ENCODE data around the gene FAM177B. TPM values are rescaled to one million over a fixed set of nuclear protein-coding genes. Genes with fewer than 3 reads are reported as not detected.

FAM177B gene
- total RNA-seq, 1 experiment from 2014 or later = not detected

DNA sequence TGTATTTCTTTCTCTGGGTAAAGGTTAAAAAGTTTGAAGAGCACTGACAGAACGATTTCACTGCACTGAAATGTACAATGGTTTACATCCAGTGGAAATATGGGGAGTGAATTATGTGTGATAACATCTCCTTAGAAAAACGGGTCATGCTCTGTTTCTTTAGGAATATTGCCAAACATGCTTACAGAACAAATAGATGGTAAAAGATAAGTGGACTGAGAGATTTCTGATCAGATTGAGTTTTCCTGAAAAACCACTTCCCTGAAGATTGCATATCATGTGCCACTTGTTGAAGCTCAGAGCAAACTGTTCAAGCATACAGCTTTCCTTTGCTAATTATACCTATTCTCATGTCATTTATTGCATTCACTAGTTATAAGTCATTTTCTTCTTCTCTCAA, 47.9 kb downstream of the FAM177B start:
- Histone ChIP-seq H3K36me3 (no peaks in the 10 kb centered on the region), H3K27me3 (replicated peaks) (no peaks in the 10 kb centered on the region), H3K4me1 (replicated peaks) (peaks cover 26% of the 10 kb centered on the region), H3K4me3 (no peak overlapping the region), H3K9me3 (replicated peaks) (no peaks in the 10 kb centered on the region), H3K27ac (no peak overlapping the region)
- DNase-seq (ENCODE audit: low read depth in 1 of 2, low spot score in 2 of 2) = no peak

DNA sequence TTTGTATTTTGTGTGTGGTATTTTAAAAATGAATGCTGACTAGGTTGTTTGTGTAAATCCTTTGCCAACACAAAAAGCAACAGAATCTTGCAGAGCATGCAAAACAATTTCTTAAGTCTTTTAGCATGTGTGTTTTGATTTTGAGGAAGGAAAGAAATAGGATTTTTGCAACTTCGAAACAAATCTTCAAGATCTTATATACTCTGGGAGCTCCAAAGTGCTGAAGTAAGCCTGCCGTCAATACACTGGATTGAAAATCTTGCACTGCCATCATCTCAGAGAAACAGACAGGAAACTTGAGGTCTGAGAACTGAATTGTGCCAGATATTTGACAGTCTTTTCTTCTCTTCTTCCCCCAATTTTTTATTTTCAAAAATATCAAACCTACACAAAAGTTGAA, 48.5 kb downstream of the FAM177B start:
- no peaks in the 10 kb centered on the region for H3K36me3 ChIP-seq
- no peak overlapping the region for H3K27ac ChIP-seq
- H3K4me1 ChIP-seq (replicated peaks) = peaks cover 26% of the 10 kb centered on the region
- no peaks in the 10 kb centered on the region for H3K9me3 ChIP-seq (replicated peaks)
- no peaks in the 10 kb centered on the region for H3K27me3 ChIP-seq (replicated peaks)
- DNase-seq (ENCODE audit: low read depth in 1 of 2, low spot score in 2 of 2) = no peak
- H3K4me3 ChIP-seq = no peak overlapping the region

DNA sequence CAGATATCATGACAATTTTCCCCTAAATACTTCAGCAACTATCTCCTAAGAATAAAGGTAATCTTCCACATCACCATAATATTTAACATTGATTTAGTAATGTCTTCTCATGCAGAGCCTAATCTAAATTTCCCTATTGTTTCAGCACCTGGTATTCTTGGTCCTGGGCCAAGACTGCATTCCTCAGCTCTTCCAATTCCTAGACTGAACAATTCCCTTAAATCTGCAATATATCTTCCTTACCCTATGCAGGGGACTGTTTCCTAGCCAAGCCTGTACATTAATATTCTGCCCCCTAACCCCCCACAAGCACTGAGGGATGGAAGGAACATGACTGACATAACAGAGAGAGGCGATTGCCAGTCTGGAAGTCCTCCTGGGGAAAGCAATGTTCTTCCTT, 49.1 kb downstream of the FAM177B start:
- no peak for DNase-seq (ENCODE audit: low read depth in 1 of 2, low spot score in 2 of 2)

DNA sequence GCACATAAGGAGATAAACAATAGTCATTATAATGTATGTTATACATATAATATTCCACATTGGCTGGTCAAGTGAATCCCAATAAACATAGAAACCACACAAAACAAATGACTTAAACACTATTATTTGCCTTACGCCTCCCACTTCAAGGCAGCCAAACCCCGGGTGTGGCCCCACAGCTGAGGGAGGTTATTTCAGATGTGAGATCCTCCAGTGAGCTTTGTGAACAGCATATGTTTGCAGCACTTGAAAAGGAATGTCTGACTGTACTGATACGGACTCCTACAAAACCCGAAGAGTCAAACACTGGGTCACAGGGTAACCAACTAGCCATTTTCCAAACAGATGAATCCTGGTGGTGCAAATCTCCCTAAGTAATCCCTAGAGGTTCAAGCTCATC, 50.7 kb downstream of the FAM177B start:
- Histone ChIP-seq H3K27ac (no peak overlapping the region), H3K36me3 (no peaks in the 10 kb centered on the region), H3K27me3 (replicated peaks) (no peaks in the 10 kb centered on the region), H3K4me3 (no peak overlapping the region), H3K4me1 (replicated peaks) (peaks cover 26% of the 10 kb centered on the region), H3K9me3 (replicated peaks) (no peaks in the 10 kb centered on the region)
- no peak for DNase-seq (ENCODE audit: low read depth in 1 of 2, low spot score in 2 of 2)

More for the DNA sequence above, 49.1 kb downstream of the FAM177B start:
- no peaks in the 10 kb centered on the region for H3K9me3 ChIP-seq (replicated peaks)
- H3K36me3 ChIP-seq = no peaks in the 10 kb centered on the region
- no peaks in the 10 kb centered on the region for H3K27me3 ChIP-seq (replicated peaks)
- H3K27ac ChIP-seq = no peak overlapping the region
- peaks cover 26% of the 10 kb centered on the region for H3K4me1 ChIP-seq (replicated peaks)
- H3K4me3 ChIP-seq = no peak overlapping the region

DNA sequence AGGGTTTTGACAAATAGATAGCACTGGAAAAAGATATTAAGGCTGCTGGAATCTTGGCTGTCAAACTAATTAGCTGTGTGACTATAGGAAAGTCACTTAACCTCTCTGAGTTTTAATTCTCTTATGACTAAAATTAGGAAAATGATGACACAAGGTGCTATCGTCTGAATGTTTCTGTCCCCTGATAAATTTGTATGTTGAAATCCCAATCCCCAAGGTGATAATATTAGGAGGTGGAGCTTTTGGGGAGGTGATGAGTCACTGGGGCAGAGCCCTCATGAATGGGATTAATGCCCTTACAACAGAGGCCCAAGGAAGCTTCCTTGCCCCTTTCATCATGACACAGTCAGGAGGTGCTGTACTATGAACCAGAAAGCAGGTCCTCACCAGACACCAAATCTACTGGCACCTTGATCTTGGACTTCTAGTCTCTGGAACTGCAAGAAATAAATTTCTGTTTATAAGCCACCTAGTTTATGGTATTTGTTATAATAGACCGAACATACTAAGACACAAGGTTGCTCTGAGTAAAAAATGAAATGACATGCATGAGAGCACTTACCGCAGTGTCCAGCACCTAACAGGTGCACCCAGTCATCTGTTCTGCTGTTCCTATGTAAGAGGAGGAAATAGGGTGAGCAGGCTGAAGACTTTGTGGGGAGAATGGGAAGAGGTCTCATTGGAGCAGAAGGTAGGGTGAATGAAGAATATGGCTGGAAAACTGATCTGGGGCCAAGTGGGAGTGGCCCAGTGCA, 51.6 kb downstream of the FAM177B start:
- Histone ChIP-seq H3K9me3 (replicated peaks) (no peaks in the 10 kb centered on the region), H3K27ac (no peak overlapping the region), H3K27me3 (replicated peaks) (no peaks in the 10 kb centered on the region)

DNA sequence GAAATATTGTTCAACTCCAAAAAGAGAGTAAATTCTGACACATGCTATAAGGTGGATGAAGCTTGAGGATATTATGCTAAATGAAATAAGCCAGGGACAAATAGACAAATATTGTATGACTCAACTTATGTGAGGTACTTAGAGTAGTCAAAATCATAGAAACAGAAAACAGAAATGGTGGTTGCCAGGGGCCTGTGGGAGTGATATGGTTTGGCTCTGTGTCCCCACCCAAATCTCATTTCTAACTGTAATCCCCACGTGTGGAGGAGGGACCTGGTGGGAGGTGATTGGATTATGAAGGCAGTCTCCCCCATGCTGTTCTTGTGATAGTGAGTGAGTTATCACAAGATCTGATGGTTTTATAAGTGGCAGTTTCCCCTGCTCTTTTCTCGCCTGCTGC, 53.1 kb downstream of the FAM177B start:
- H3K27ac ChIP-seq = no peak overlapping the region
- no peak overlapping the region for H3K4me3 ChIP-seq
- H3K4me1 ChIP-seq (replicated peaks) = peaks cover 22% of the 10 kb centered on the region
- H3K9me3 ChIP-seq (replicated peaks) = no peaks in the 10 kb centered on the region
- DNase-seq (ENCODE audit: low read depth in 1 of 2, low spot score in 2 of 2) = no peak
- no peaks in the 10 kb centered on the region for H3K36me3 ChIP-seq
- no peaks in the 10 kb centered on the region for H3K27me3 ChIP-seq (replicated peaks)

More for the DNA sequence above, 51.6 kb downstream of the FAM177B start:
- H3K36me3 ChIP-seq = no peaks in the 10 kb centered on the region
- no peak overlapping the region for H3K4me3 ChIP-seq
- H3K4me1 ChIP-seq (replicated peaks) = peaks cover 26% of the 10 kb centered on the region
- DNase-seq (ENCODE audit: low read depth in 1 of 2, low spot score in 2 of 2) = no peak

DNA sequence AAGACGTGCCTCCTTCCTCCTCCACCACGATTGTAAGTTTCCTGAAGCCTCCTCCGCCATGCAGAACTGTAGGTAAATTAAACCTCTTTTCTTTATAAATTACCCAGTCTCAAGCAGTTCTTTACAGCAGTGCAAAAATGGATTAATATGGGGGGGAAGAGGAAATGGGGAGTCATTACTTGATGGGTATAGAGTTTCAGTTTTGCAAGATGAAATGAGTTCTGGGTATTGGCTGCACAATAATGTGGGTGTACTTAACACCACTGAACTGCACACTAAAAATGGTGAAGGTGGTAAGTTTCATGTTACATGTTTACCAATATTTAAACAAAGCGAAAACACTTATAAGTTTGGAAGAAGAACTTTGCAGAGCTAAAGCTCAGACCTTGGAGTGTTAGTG, 53.5 kb downstream of the FAM177B start:
- Histone ChIP-seq H3K4me1 (replicated peaks) (peaks cover 18% of the 10 kb centered on the region), H3K4me3 (no peak overlapping the region), H3K9me3 (replicated peaks) (no peaks in the 10 kb centered on the region), H3K27me3 (replicated peaks) (no peaks in the 10 kb centered on the region), H3K27ac (no peak overlapping the region), H3K36me3 (no peaks in the 10 kb centered on the region)
- no peak for DNase-seq (ENCODE audit: low read depth in 1 of 2, low spot score in 2 of 2)

DNA sequence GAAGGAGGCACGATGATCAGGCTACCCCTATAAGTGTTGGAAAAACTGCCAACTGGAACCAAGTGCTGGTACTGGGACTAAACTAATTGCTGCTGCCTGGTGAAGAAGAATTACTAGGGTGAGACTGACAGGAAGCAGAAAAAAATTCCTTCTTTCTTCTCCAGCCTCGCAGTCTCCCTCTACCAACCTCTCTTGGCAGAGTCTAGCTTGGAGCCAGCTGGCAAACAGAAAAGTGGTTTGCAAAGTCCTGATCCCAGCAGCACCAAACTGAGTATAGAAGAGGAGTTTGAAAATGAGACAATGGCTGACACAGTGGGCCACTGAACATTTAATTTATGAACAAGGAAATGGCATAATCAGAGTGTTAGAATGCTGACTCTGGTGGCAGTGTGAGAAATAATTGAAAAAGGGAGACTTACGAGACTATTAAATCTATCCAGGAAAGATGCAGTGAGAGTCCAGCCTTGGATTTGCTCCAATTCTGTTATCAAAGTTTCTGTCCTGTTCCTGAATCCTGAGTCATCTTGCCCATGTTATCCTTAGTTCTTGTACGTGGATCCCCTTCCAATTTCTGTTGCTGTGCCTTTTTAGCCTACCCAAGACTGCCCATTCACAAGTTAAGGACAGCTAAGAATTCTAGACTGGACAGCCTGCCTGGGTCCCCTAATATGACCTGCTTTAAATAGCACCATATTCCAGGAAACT, 54.2 kb downstream of the FAM177B start:
- Histone ChIP-seq H3K27ac (no peak overlapping the region), H3K36me3 (no peaks in the 10 kb centered on the region), H3K4me3 (no peak overlapping the region), H3K27me3 (replicated peaks) (no peaks in the 10 kb centered on the region), H3K4me1 (replicated peaks) (peaks cover 13% of the 10 kb centered on the region), H3K9me3 (replicated peaks) (no peaks in the 10 kb centered on the region)
- no peak for DNase-seq (ENCODE audit: low read depth in 1 of 2, low spot score in 2 of 2)

DNA sequence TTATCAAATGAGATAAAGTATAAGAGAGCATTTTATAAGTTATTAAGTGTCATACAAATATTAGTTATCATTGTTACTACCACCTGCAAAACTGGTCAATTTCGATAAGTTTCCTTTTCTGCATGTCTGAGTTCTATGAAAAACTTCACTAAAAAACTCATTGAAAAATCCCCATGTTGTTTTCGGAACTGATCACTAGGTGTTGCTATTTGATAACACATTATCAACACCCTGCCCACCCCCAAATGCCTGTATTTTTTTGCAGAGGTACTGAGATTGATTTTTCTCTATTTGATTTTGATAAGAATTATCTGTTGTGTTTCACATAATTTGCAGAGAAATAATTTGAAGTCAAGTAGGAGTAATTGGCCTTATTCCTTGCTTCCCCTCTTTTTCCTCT, 55.7 kb downstream of the FAM177B start:
- DNase-seq (ENCODE audit: low read depth in 1 of 2, low spot score in 2 of 2) = no peak
- no peak overlapping the region for H3K27ac ChIP-seq

DNA sequence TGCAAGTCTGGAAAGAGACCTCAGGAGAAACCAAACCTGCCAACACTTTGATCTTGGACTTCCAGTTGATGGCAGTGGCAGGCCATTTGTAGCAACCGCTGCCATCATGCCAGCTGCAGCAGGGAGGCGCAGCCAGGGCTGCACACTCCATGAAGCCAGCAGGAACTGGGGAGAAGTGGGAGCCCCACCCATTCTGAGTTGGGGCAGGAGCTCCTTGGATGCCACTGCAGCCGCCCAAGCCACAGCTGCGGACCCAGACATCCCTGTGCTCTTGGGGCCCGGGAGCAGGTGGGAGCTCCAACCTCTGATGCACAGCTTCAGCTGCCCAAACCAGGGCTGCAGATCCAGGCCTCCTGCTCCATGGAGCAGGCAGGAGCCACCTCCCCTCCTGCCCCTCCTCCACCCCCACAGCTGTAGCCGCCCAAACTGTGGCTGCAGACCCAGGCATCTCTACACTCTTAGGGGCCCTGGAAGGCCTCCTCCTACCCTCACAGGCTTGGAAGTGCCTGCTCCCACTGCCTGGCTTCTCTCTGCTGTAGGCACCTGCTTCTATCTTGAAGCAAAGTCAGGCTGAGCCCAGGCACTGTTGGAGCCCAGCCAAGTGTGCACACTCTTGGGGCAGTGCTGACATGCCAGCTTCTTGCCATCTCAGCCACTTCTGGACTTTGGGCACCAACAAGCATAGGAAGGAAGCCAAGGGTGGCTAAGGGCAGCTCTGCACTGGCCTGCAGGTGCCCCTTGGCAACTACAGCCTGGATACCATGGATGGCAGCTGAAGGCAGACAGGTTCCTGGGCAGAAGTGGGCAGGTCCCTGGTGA, 57.9 kb downstream of the FAM177B start:
- Histone ChIP-seq H3K4me1 (replicated peaks) (peaks cover 12% of the 10 kb centered on the region), H3K4me3 (no peak overlapping the region), H3K27ac (no peak overlapping the region), H3K36me3 (no peaks in the 10 kb centered on the region), H3K9me3 (replicated peaks) (no peaks in the 10 kb centered on the region), H3K27me3 (replicated peaks) (no peaks in the 10 kb centered on the region)
- no peak for DNase-seq (ENCODE audit: low read depth in 1 of 2, low spot score in 2 of 2)

More for the DNA sequence above, 55.7 kb downstream of the FAM177B start:
- no peaks in the 10 kb centered on the region for H3K9me3 ChIP-seq (replicated peaks)
- no peak overlapping the region for H3K4me3 ChIP-seq
- no peaks in the 10 kb centered on the region for H3K27me3 ChIP-seq (replicated peaks)
- no peaks in the 10 kb centered on the region for H3K36me3 ChIP-seq
- peaks cover 6% of the 10 kb centered on the region for H3K4me1 ChIP-seq (replicated peaks)

DNA sequence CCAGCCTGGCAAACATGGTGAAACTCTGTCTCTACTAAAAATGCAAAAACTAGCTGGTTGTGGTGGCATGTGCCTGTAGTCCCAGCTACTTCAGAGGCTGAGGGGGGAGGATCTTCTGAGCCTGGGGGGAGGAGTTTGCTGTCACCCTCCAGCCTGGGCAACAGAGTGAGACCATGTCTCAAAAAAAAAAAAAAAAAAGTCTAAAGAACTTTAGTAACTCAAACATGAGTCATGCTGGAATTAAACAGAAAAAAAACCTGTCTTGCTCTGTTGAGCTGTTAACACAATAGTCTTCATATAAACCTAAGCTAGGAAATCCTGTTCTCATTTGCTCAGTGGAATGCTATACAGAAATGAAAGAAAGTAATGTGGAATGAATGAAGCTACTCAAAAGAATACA, 61.1 kb downstream of the FAM177B start:
- H3K4me3 ChIP-seq = no peak overlapping the region
- H3K27ac ChIP-seq = no peak overlapping the region
- no peaks in the 10 kb centered on the region for H3K36me3 ChIP-seq
- peak; percentile 65 to 78 for DNase-seq (ENCODE audit: low read depth in 1 of 2, low spot score in 2 of 2)
- no peaks in the 10 kb centered on the region for H3K9me3 ChIP-seq (replicated peaks)
- H3K27me3 ChIP-seq (replicated peaks) = no peaks in the 10 kb centered on the region
- H3K4me1 ChIP-seq (replicated peaks) = peaks cover 13% of the 10 kb centered on the region

DNA sequence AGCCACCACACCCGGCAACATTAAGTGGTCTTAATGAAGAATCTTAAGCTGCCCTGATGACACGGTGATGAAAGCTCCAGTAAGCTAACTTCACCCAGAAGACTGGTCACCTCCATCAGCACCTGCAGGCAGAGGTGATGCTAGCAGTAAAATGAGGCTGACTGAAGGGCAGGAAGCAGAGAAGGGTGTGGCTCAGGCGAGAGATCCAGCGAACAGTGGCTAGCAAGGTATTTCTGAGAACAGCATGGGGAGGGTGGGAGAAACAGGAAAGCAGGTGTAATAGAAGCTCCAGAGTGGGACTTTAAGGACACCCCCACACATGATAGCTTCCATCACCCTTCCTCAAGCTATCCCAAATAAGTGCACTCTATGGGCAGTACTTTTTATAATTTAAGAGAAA, 62.0 kb downstream of the FAM177B start:
- Histone ChIP-seq H3K27me3 (replicated peaks) (no peaks in the 10 kb centered on the region), H3K27ac (no peak overlapping the region), H3K9me3 (replicated peaks) (no peaks in the 10 kb centered on the region), H3K4me3 (no peak overlapping the region), H3K4me1 (replicated peaks) (peaks cover 21% of the 10 kb centered on the region), H3K36me3 (no peaks in the 10 kb centered on the region)
- no peak for DNase-seq (ENCODE audit: low read depth in 1 of 2, low spot score in 2 of 2)
